Gastroesophageal sphincter (tissue), 4 donors: ENCODE data around the gene MICU1. TPM values are rescaled to one million over a fixed set of nuclear protein-coding genes. Genes with fewer than 3 reads are reported as not detected.
A peak's percentile ranks its signal among the peaks of the same experiment; 100 is the strongest.

ENCODE experiments used
- ATAC-seq: fragments of 150-250 bp; one replicate; pipeline ENCODE4 v1.9.1; 2016; ENCODE audit warnings: mild to moderate bottlenecking, moderate library complexity
- H3K27ac ChIP-seq, 4 donors: fragments of 200-600 bp; sonication (generic) in 3 of 4; 1 replicate in 3 of 4; 2 replicates in 1 of 4; pipeline ENCODE4 v1.5.1; 2016 to 2019
- H3K27me3 ChIP-seq: fragments of 200-600 bp; sonication (generic); one replicate; pipeline ENCODE4 v1.5.1; 2019
- H3K36me3 ChIP-seq, 2 donors: fragments of 200-600 bp; sonication (generic); one replicate each; pipeline ENCODE4 v1.5.1; 2019; ENCODE audit warnings: control low read depth in 1 of 2
- H3K4me1 ChIP-seq, 3 donors: fragments of 200-600 bp; sonication (generic); 1 replicate in 2 of 3; 2 replicates in 1 of 3; pipeline ENCODE4 v1.5.1; 2016 to 2019; ENCODE audit warnings: control low read depth in 2 of 3
- H3K4me3 ChIP-seq, 2 donors: fragments of 200-600 bp; sonication (generic); one replicate each; pipeline ENCODE4 v1.5.1; 2019; ENCODE audit warnings: mild to moderate bottlenecking in 1 of 2, moderate library complexity in 1 of 2
- H3K9me3 ChIP-seq, 3 donors: fragments of 200-600 bp; sonication (generic); one replicate each; pipeline ENCODE4 v1.5.1; 2017 to 2019; ENCODE audit warnings: control low read depth in 2 of 3
- EP300 ChIP-seq: sonication (generic); formaldehyde crosslinking; IDR thresholded peaks from one replicate; pipeline ENCODE4 v1.6.1; 2017; ENCODE audit warnings: antibody characterized with exemption, mild to moderate bottlenecking
- POLR2A ChIP-seq, 2 donors: fragments of 450-650 bp; IDR thresholded peaks; one replicate each; pipeline ENCODE4 v1.6.1; 2017; ENCODE audit warnings: antibody characterized with exemption in 2 of 2, mild to moderate bottlenecking in 2 of 2, moderate library complexity in 1 of 2
- POLR2AphosphoS5 ChIP-seq: sonication (generic); formaldehyde crosslinking; IDR thresholded peaks from one replicate; pipeline ENCODE4 v1.6.1; 2017; ENCODE audit warnings: antibody characterized with exemption
- WGBS, 2 donors: methylation state at CpG; one replicate each; pipeline ENCODE4 v1.1.5; 2018; ENCODE audit warnings: low coverage in 1 of 2; 5-methylcytosine and 5-hydroxymethylcytosine counted together
- total RNA-seq, 4 donors: library from RNA; depleted of rRNA; stranded (reverse); fragments of >200 nt; gene quantifications; one replicate each; pipeline ENCODE4 v1.1.0, GENCODE V29; 2016
- TF ChIP-seq, protein P1 (sequence below), 4 experiments: fragments of 200-600 bp in 2 of 4; fragments of 450-650 bp in 2 of 4; sonication (generic) in 1 of 4; IDR thresholded peaks; one replicate each; pipeline ENCODE4 v1.5.1; 2017 to 2019; ENCODE audit warnings: antibody characterized with exemption in 4 of 4, mild to moderate bottlenecking in 2 of 4, moderate library complexity in 2 of 4

Gene MICU1
- total RNA-seq, 4 donors from 2014 or later, result 37.5 to 42.2 (median 40.8) TPM

DNA sequence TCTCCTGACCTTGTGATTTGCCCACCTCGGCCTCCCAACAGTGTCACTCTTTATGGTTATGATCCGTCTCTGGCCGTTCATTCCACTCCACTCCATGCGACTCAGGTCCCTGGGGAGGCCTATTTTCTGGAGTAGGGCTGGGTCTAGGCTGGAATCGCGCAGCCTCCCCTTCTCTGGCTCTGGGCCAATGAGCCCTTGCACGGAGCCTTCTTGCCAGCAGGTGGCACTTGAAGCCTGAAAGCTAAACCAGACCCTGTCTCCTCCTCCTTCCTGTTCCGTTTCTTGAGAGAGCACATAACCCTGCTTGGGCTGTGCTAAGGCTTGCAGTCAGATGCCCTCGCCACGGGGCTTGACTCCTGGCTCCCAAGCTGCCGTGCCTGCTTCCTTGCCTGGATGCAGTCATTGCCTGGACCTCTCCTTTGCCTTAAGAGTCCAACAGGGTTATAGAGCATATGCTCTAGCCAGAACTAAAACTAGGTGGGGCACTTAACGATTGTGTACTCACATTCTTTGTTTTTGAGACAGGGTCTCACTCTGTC is 261.6 kb downstream of the MICU1 start:
- Histone ChIP-seq H3K27ac (peak overlapping the region in 3 of 4 donors; percentile 29 to 65 (median 57)), H3K4me3 (peak overlapping the region in 1 of 2 donors; percentile 18)
- peak; percentile 96 for ATAC-seq

DNA sequence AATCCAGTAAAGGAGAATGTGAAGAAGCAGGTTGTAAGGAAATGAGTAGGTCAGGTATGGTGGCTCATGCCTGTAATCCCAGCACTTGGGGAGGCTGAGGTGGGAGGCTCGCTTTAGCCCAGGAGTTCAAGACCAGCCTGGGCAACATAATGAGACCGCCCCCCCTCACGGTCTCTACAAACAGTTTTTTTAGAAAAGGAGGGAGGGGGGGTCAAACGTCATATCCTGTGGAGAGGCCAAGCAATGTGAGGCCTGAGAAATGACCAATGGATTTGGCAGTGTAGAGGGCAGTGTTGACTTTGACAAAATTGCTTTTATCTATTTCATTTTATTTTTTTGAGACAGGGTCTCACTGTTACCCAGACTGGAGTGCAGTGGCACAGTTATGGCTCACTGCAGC is 268.9 kb downstream of the MICU1 start:
- WGBS, 2 donors, result 62 to 72% methylated on average over 3 to 4 of the region's 4 CpGs
- ATAC-seq, result no peak
- H3K4me1 ChIP-seq, result peaks cover 6 to 26% (median 10%) of the 10 kb centered on the region in 3 donors

More for the DNA sequence above, 261.6 kb downstream of the MICU1 start:
- 0 to 2% methylated on average over 1 to 7 of the region's 12 CpGs for whole genome bisulfite sequencing, 2 donors
- TF ChIP-seq, protein P1, sequence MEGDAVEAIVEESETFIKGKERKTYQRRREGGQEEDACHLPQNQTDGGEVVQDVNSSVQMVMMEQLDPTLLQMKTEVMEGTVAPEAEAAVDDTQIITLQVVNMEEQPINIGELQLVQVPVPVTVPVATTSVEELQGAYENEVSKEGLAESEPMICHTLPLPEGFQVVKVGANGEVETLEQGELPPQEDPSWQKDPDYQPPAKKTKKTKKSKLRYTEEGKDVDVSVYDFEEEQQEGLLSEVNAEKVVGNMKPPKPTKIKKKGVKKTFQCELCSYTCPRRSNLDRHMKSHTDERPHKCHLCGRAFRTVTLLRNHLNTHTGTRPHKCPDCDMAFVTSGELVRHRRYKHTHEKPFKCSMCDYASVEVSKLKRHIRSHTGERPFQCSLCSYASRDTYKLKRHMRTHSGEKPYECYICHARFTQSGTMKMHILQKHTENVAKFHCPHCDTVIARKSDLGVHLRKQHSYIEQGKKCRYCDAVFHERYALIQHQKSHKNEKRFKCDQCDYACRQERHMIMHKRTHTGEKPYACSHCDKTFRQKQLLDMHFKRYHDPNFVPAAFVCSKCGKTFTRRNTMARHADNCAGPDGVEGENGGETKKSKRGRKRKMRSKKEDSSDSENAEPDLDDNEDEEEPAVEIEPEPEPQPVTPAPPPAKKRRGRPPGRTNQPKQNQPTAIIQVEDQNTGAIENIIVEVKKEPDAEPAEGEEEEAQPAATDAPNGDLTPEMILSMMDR (IDR thresholded peaks at IDR 0.05), result peak; percentile 73 to 97 (median 95)
- TF ChIP-seq EP300 (no peak), POLR2AphosphoS5 (peak; percentile 90), POLR2A (IDR thresholded peaks at IDR 0.05) (no peak)
- Histone ChIP-seq H3K4me1 (peaks cover 0 to 15% (median 3%) of the 10 kb centered on the region in 3 donors), H3K9me3 (no peaks in the 10 kb centered on the region), H3K27me3 (no peaks in the 10 kb centered on the region), H3K36me3 (peaks cover 0 to 41% of the 10 kb centered on the region in 2 donors)

DNA sequence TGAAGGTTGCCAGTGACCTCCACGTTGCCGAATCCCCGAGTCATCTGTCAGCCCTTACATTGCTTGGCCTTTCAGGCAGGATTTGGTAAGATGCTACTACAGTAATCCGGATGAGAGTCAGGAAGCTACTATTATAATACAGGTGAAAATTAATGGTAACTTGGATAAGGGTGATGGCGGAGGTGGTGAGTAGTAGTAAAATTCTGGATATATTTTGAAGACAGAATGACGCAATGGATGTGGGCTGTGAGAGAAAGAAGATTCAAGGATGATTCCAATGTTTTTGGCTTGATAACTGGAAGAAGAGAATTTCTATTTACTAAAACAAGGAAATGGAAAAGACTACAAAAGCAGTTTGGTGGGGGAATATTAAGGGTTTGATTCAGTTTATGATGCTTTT is 269.8 kb downstream of the MICU1 start:
- TF ChIP-seq POLR2AphosphoS5 (no peak), POLR2A (IDR thresholded peaks at IDR 0.05) (no peak)
- TF ChIP-seq, protein P1 (IDR thresholded peaks at IDR 0.05), result no peak
- Histone ChIP-seq H3K9me3 (no peaks in the 10 kb centered on the region), H3K4me1 (peaks cover 6 to 34% (median 18%) of the 10 kb centered on the region in 3 donors), H3K4me3 (no peak overlapping the region), H3K36me3 (peaks cover 0 to 7% of the 10 kb centered on the region in 2 donors), H3K27ac (no peak overlapping the region), H3K27me3 (no peaks in the 10 kb centered on the region)
- WGBS, 2 donors, result 82 to 85% methylated on average over 6 of the region's 6 CpGs
- no peak for ATAC-seq

More for the DNA sequence above, 268.9 kb downstream of the MICU1 start:
- no peaks in the 10 kb centered on the region for H3K27me3 ChIP-seq
- TF ChIP-seq POLR2A (IDR thresholded peaks at IDR 0.05) (no peak), POLR2AphosphoS5 (no peak), EP300 (no peak)
- TF ChIP-seq, protein P1 (IDR thresholded peaks at IDR 0.05), result no peak
- no peaks in the 10 kb centered on the region for H3K9me3 ChIP-seq
- no peak overlapping the region for H3K27ac ChIP-seq
- H3K36me3 ChIP-seq, result no peaks in the 10 kb centered on the region
- no peak overlapping the region for H3K4me3 ChIP-seq

DNA sequence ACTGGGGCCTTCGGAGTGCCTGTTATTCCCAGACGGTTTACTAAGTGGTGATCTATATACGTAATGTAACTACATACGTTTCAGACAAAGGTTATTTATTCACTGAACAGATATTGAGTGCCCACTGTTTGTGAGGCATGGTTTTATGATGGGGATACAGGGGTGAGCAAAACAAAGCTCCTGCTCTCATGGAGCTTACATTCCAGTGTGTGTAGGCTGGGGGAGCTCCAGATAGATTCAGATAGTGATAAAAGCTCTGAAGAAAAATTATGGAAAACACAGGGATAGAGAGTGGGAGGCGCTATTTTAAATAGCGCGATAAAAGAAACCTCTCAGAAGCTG is 270.7 kb downstream of the MICU1 start:
- TF ChIP-seq POLR2A (IDR thresholded peaks at IDR 0.05), result no peak
- TF ChIP-seq EP300, result no peak
- TF ChIP-seq, protein P1 (IDR thresholded peaks at IDR 0.05), result no peak
- TF ChIP-seq POLR2AphosphoS5, result no peak
- peaks cover 6 to 41% (median 18%) of the 10 kb centered on the region in 3 donors for H3K4me1 ChIP-seq
- ATAC-seq, result no peak
- H3K9me3 ChIP-seq, result no peaks in the 10 kb centered on the region
- peak overlapping the region; percentile 70 to 99 (median 94) for H3K27ac ChIP-seq
- peaks cover 0 to 16% of the 10 kb centered on the region in 2 donors for H3K36me3 ChIP-seq
- peak overlapping the region; percentile 63 to 88 for H3K4me3 ChIP-seq
- 28 to 48% methylated on average over 5 to 7 of the region's 7 CpGs for WGBS, 2 donors
- no peaks in the 10 kb centered on the region for H3K27me3 ChIP-seq
